ENCODE results near the gene ADIPOQ. TPM values are rescaled to one million over a fixed set of nuclear protein-coding genes. Genes with fewer than 3 reads are reported as not detected.
A peak's percentile ranks its signal among the peaks of the same experiment; 100 is the strongest.

Gene ADIPOQ
- total and polyA plus RNA-seq, 2 of the 13 experiments (the other 11 are each of a cell fraction or from before 2014, with no cell fraction given) = not detected

GRCh38 chr3:186806089-186807055 lies 36.1 kb upstream of the ADIPOQ start, which contains the start of gene RFC4 (continued):
- TF ChIP-seq ZC3H13 (CRISPR knock-in tag; IDR thresholded peaks at IDR 0.05) (peak; percentile 49; the same call in 1 of the 2 replicates), ELK4 (CRISPR knock-in tag; IDR thresholded peaks at IDR 0.05; ENCODE audit: borderline replicate concordance) (no peak), PREB (CRISPR knock-in tag; IDR thresholded peaks at IDR 0.05) (0 out of 2 replicates have a peak, but pooled peaks have one; percentile 54), ISX (CRISPR knock-in tag; conservative IDR thresholded peaks at IDR 0.05) (no peak), GMEB2 (CRISPR knock-in tag; IDR thresholded peaks at IDR 0.05; ENCODE audit: low read depth) (peak; percentile 98), SNRNP70 (IDR thresholded peaks at IDR 0.05; ENCODE audit: low read depth, low read length) (no peak), NFATC3 (CRISPR knock-in tag; IDR thresholded peaks at IDR 0.05) (no peak), CHCHD3 (CRISPR knock-in tag; IDR thresholded peaks at IDR 0.05) (peak; percentile 91; the same call in 1 of the 2 replicates), TFDP1 (CRISPR knock-in tag; IDR thresholded peaks at IDR 0.05; ENCODE audit: borderline replicate concordance) (peak; percentile 100), ZNF275 (CRISPR knock-in tag; IDR thresholded peaks at IDR 0.05; ENCODE audit: borderline replicate concordance) (peak; percentile 94; the same call in 1 of the 2 replicates), CCAR2 (optimal IDR thresholded peaks at IDR 0.05; ENCODE audit: low read depth, low read length) (no peak), MXD3 (CRISPR knock-in tag; IDR thresholded peaks at IDR 0.05) (peak; percentile 26; the same call in 1 of the 2 replicates), ZBTB7A (CRISPR knock-in tag; IDR thresholded peaks at IDR 0.05) (peak; percentile 79), HNF1A (IDR thresholded peaks at IDR 0.05; ENCODE audit: low read depth) (no peak), HNF1A (CRISPR knock-in tag; IDR thresholded peaks at IDR 0.05; ENCODE audit: borderline replicate concordance) (peak; percentile 82)
